ENCODE measurements around the gene MYO1E.

- TF ChIP-seq CTCF (conservative IDR thresholded peaks at IDR 0.05; ENCODE audit: low read depth, low read length): no peak
- TF ChIP-seq EZH2 (IDR thresholded peaks at IDR 0.05; ENCODE audit: low read length, unreplicated experiment): no peak
- no peak for TF ChIP-seq EZH2phosphoT487 (IDR thresholded peaks at IDR 0.05; ENCODE audit: borderline replicate concordance, low read length)
Observed at GRCh38 chr15:59367022-59367451, 5.6 kb downstream of the MYO1E start.
